Karpas-422 (cell line): Measurements from ENCODE around the gene SMG1. TPM values are rescaled to one million over a fixed set of nuclear protein-coding genes. Genes with fewer than 3 reads are reported as not detected.
"Not testable (repeated sequence)": the region's sequence is repeated elsewhere in the genome, so short reads cannot be mapped to it uniquely, and the experiment has no call there.

ENCODE experiments used
- DNase-seq: peaks from one replicate; pipeline ENCODE4 v3.0.0-alpha.2; 2015
- H2AFZ ChIP-seq: fragments of 200-600 bp; sonication (generic); 2 replicates; pipeline ENCODE4 v1.6.1; 2014; ENCODE audit warnings: antibody characterized with exemption, low read length, mixed read lengths
- H3K27ac ChIP-seq: fragments of 200-600 bp; sonication (generic); 2 replicates; pipeline ENCODE4 v1.5.1; 2014; ENCODE audit warnings: mild to moderate bottlenecking, low read length, moderate library complexity
- H3K27me3 ChIP-seq: fragments of 200-600 bp; sonication (generic); 2 replicates; pipeline ENCODE4 v1.6.1; 2014; ENCODE audit warnings: low read length, mixed read lengths
- H3K36me3 ChIP-seq: fragments of 200-600 bp; sonication (generic); 2 replicates; pipeline ENCODE4 v1.6.1; 2014; ENCODE audit warnings: low read length, mixed read lengths; ENCODE audit not compliant: insufficient read depth
- H3K4me1 ChIP-seq: fragments of 200-600 bp; sonication (generic); 2 replicates; pipeline ENCODE4 v1.6.1; 2014; ENCODE audit warnings: mild to moderate bottlenecking, low read length, mixed read lengths
- H3K4me2 ChIP-seq: fragments of 200-600 bp; sonication (generic); 2 replicates; pipeline ENCODE4 v1.6.1; 2014; ENCODE audit warnings: low read length, low read depth, mild to moderate bottlenecking; ENCODE audit not compliant: poor library complexity, severe bottlenecking
- H3K4me3 ChIP-seq: fragments of 200-600 bp; sonication (generic); 2 replicates; pipeline ENCODE4 v1.5.1; 2014; ENCODE audit warnings: mild to moderate bottlenecking, antibody characterized with exemption, low read length, mixed read lengths
- H3K79me2 ChIP-seq: fragments of 200-600 bp; sonication (generic); 2 replicates; pipeline ENCODE4 v1.6.1; 2014; ENCODE audit warnings: mild to moderate bottlenecking, low read length, mixed read lengths
- H3K9ac ChIP-seq: fragments of 200-600 bp; sonication (generic); 2 replicates; pipeline ENCODE4 v1.6.0; 2014; ENCODE audit warnings: low read length
- H3K9me2 ChIP-seq: fragments of 200-600 bp; sonication (generic), shearing (Covaris generic); replicated peaks from 2 replicates; pipeline ENCODE4 v1.6.0; 2014; ENCODE audit warnings: mild to moderate bottlenecking, low read length, moderate library complexity; ENCODE audit not compliant: insufficient read depth
- H3K9me3 ChIP-seq: fragments of 300-700, 200-600 bp; sonication (generic); 2 replicates; pipeline ENCODE4 v1.6.1; 2014; ENCODE audit warnings: low read length, mixed read lengths
- H4K20me1 ChIP-seq: fragments of 200-600 bp; sonication (generic); 2 replicates; pipeline ENCODE4 v1.6.1; 2014; ENCODE audit warnings: mild to moderate bottlenecking, antibody characterized with exemption, low read length, low read depth; ENCODE audit not compliant: insufficient read depth
- total RNA-seq: library from RNA; depleted of rRNA; stranded (reverse); fragments of >200 nt; shearing (Covaris generic); gene quantifications from 2 replicates; pipeline ENCODE4 v1.2.3, GENCODE V29; 2014; ENCODE audit warnings: low replicate concordance

The SMG1 gene
- total RNA-seq, 1 experiment from 2014 or later, result 91.0 TPM

- H4K20me1 ChIP-seq, result no peaks in the 10 kb centered on the region
- H3K79me2 ChIP-seq, result no peaks in the 10 kb centered on the region
- no peak overlapping the region for H3K4me2 ChIP-seq
- no peaks in the 10 kb centered on the region for H3K36me3 ChIP-seq
- H3K27me3 ChIP-seq, result no peaks in the 10 kb centered on the region
- no peak overlapping the region for H3K4me3 ChIP-seq
- H3K9ac ChIP-seq, result no peak overlapping the region
- DNase-seq, result no peak
- no peaks in the 10 kb centered on the region for H3K9me2 ChIP-seq
- no peak overlapping the region for H3K27ac ChIP-seq
- peaks cover 3% of the 10 kb centered on the region for H3K4me1 ChIP-seq
- H2AFZ ChIP-seq, result no peak overlapping the region
- no peaks in the 10 kb centered on the region for H3K9me3 ChIP-seq
Observed at GRCh38 chr16:18941471-18941870, 15.3 kb upstream of the SMG1 start.

GRCh38 chr16:18938986-18939385, 12.8 kb upstream of the SMG1 start:
- Histone ChIP-seq H3K36me3 (no peaks in the 10 kb centered on the region), H3K79me2 (no peaks in the 10 kb centered on the region), H3K4me3 (no peak overlapping the region), H3K9me2 (no peaks in the 10 kb centered on the region), H2AFZ (no peak overlapping the region), H3K4me2 (no peak overlapping the region), H4K20me1 (no peaks in the 10 kb centered on the region), H3K9ac (no peak overlapping the region), H3K27ac (no peak overlapping the region), H3K9me3 (no peaks in the 10 kb centered on the region), H3K27me3 (no peaks in the 10 kb centered on the region), H3K4me1 (no peaks in the 10 kb centered on the region)
- no peak for DNase-seq

GRCh38 chr16:18937390-18937789, 11.2 kb upstream of the SMG1 start:
- no peaks in the 10 kb centered on the region for H3K9me2 ChIP-seq
- no peaks in the 10 kb centered on the region for H3K9me3 ChIP-seq
- no peak overlapping the region for H3K27ac ChIP-seq
- H3K27me3 ChIP-seq, result no peaks in the 10 kb centered on the region
- H3K4me1 ChIP-seq, result no peaks in the 10 kb centered on the region
- H3K79me2 ChIP-seq, result no peaks in the 10 kb centered on the region
- H2AFZ ChIP-seq, result no peak overlapping the region
- H3K9ac ChIP-seq, result no peak overlapping the region
- H3K36me3 ChIP-seq, result no peaks in the 10 kb centered on the region
- DNase-seq, result no peak
- no peak overlapping the region for H3K4me2 ChIP-seq
- H3K4me3 ChIP-seq, result no peak overlapping the region
- H4K20me1 ChIP-seq, result no peaks in the 10 kb centered on the region

GRCh38 chr16:18936727-18937340, 10.6 kb upstream of the SMG1 start:
- H3K4me1 ChIP-seq, result no peaks in the 10 kb centered on the region
- no peak overlapping the region for H3K9ac ChIP-seq
- H3K9me2 ChIP-seq, result no peaks in the 10 kb centered on the region
- H3K4me2 ChIP-seq, result no peak overlapping the region
- H3K79me2 ChIP-seq, result no peaks in the 10 kb centered on the region
- DNase-seq, result no peak
- H3K27me3 ChIP-seq, result no peaks in the 10 kb centered on the region
- H3K36me3 ChIP-seq, result no peaks in the 10 kb centered on the region
- H2AFZ ChIP-seq, result no peak overlapping the region
- H3K9me3 ChIP-seq, result no peaks in the 10 kb centered on the region
- no peak overlapping the region for H3K27ac ChIP-seq
- no peaks in the 10 kb centered on the region for H4K20me1 ChIP-seq
- H3K4me3 ChIP-seq, result no peak overlapping the region

- Histone ChIP-seq H4K20me1 (no peaks in the 10 kb centered on the region), H3K36me3 (no peaks in the 10 kb centered on the region), H3K9me2 (no peaks in the 10 kb centered on the region), H3K4me3 (no peak overlapping the region), H3K9ac (no peak overlapping the region), H3K27me3 (no peaks in the 10 kb centered on the region), H3K4me1 (peaks cover 4% of the 10 kb centered on the region; the same call in 1 of the 2 replicates), H3K4me2 (no peak overlapping the region), H3K27ac (no peak overlapping the region), H3K79me2 (no peaks in the 10 kb centered on the region), H2AFZ (no peak overlapping the region), H3K9me3 (no peaks in the 10 kb centered on the region)
- DNase-seq, result no peak
Observed at GRCh38 chr16:18933501-18933900, 7.3 kb upstream of the SMG1 start.

- Histone ChIP-seq H4K20me1 (no peaks in the 10 kb centered on the region), H3K4me2 (no peak overlapping the region)
Observed at GRCh38 chr16:18932243-18932987, 6.2 kb upstream of the SMG1 start.

GRCh38 chr16:18931756-18932155, 5.5 kb upstream of the SMG1 start:
- Histone ChIP-seq H3K9ac (no peak overlapping the region), H3K4me1 (peaks cover 16% of the 10 kb centered on the region), H3K27me3 (no peaks in the 10 kb centered on the region), H2AFZ (no peak overlapping the region), H3K27ac (no peak overlapping the region), H3K4me2 (no peak overlapping the region), H3K36me3 (no peaks in the 10 kb centered on the region), H4K20me1 (no peaks in the 10 kb centered on the region), H3K4me3 (no peak overlapping the region), H3K79me2 (no peaks in the 10 kb centered on the region), H3K9me2 (no peaks in the 10 kb centered on the region), H3K9me3 (no peaks in the 10 kb centered on the region)
- no peak for DNase-seq

More at GRCh38 chr16:18932243-18932987, 6.2 kb upstream of the SMG1 start:
- Histone ChIP-seq H3K9ac (no peak overlapping the region), H3K36me3 (no peaks in the 10 kb centered on the region), H3K27ac (no peak overlapping the region), H3K27me3 (no peaks in the 10 kb centered on the region), H3K9me2 (no peaks in the 10 kb centered on the region), H3K79me2 (no peaks in the 10 kb centered on the region), H2AFZ (no peak overlapping the region), H3K4me1 (peaks cover 9% of the 10 kb centered on the region), H3K9me3 (no peaks in the 10 kb centered on the region), H3K4me3 (no peak overlapping the region)
- no peak for DNase-seq

- H3K9me2 ChIP-seq, H3K27me3 ChIP-seq, H3K79me2 ChIP-seq, H3K36me3 ChIP-seq, H3K9ac ChIP-seq, H3K9me3 ChIP-seq, H4K20me1 ChIP-seq, DNase-seq, H2AFZ ChIP-seq, H3K4me2 ChIP-seq, H3K4me3 ChIP-seq: not testable (repeated sequence)
- Histone ChIP-seq H3K27ac (peak overlapping the region; percentile 57; the same call in 1 of the 2 replicates), H3K4me1 (peaks cover 18% of the 10 kb centered on the region)
Observed at GRCh38 chr16:18930095-18930494, 3.9 kb upstream of the SMG1 start.
